ENCODE data around the gene WDR64. TPM values are rescaled to one million over a fixed set of nuclear protein-coding genes. Genes with fewer than 3 reads are reported as not detected.
"Not testable (repeated sequence)": the region's sequence is repeated elsewhere in the genome, so short reads cannot be mapped to it uniquely, and the experiment has no call there.

Gene WDR64
- total RNA-seq, 1 donor from 2014 or later = not detected

- DNase-seq (ENCODE audit: extremely low spot score in 2 of 2) = no peak
- Histone ChIP-seq H3K36me3 (no peaks in the 10 kb centered on the region), H3K27me3 (no peaks in the 10 kb centered on the region), H3K27ac (no peak overlapping the region), H3K4me1 (no peaks in the 10 kb centered on the region), H3K9me3 (no peaks in the 10 kb centered on the region), H3K4me3 (no peak overlapping the region)
- intact Hi-C loops (cut with DNase I) = no loop called here
- TF ChIP-seq POLR2AphosphoS5 (IDR thresholded peaks at IDR 0.05; ENCODE audit: insufficient read depth in 1 of 2, low read depth in 1 of 2) (no peak), POLR2A (IDR thresholded peaks at IDR 0.05) (no peak), CTCF (IDR thresholded peaks at IDR 0.05) (no peak)
Observed at GRCh38 chr1:241802863-241803262, 150.8 kb downstream of the WDR64 start.

DNA sequence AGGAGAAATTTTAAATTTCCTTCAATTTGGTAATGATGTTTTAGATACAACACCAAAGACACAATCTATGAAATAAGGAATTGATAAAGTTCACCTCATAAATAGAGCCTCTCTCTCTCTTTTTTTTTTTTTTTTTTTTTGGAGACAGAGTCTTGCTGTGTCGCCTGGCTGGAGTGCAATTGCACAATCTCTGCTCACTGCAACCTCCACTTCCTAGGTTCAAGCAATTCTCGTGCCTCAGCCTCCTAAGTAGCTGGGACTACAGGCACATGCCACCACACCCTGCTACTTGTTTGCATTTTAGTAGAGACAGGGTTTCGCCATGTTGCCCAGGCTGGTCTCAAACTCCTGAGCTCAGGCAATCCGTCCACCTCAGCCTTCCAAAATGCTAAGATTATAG lies 152.6 kb downstream of the WDR64 start:
- intact Hi-C loops (cut with DNase I); DNase-seq (ENCODE audit: extremely low spot score in 2 of 2); H3K27me3 ChIP-seq; H3K36me3 ChIP-seq; H3K27ac ChIP-seq; H3K4me3 ChIP-seq; H3K4me1 ChIP-seq; H3K9me3 ChIP-seq: not testable (repeated sequence)

DNA sequence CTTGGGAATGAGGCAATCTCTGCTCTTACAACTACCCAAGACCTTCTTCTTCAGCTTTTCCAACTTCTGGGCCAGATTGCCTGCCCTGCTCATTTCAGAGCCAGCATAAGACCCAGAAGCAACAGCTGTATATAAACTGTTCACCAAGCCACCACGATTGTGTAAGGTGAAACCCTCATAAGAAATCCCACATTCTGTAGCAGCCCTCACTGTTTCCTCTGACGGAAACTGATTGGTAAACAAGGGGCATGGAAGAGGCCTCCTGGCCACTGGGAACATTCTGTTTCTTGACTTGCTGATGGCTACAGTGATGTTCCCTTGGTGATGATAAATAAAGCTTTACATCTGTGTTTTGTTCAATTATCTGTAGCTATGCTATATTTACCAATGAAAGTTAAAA lies 156.2 kb downstream of the WDR64 start:
- Histone ChIP-seq H3K27me3 (no peaks in the 10 kb centered on the region), H3K4me3 (no peak overlapping the region), H3K9me3 (no peaks in the 10 kb centered on the region), H3K27ac (no peak overlapping the region), H3K4me1 (no peaks in the 10 kb centered on the region), H3K36me3 (no peaks in the 10 kb centered on the region)
- intact Hi-C loops (cut with DNase I) = no loop called here
- no peak for TF ChIP-seq POLR2A (IDR thresholded peaks at IDR 0.05)
- TF ChIP-seq CTCF (IDR thresholded peaks at IDR 0.05) = no peak
- TF ChIP-seq POLR2AphosphoS5 (IDR thresholded peaks at IDR 0.05; ENCODE audit: insufficient read depth in 1 of 2, low read depth in 1 of 2) = no peak
- no peak for DNase-seq (ENCODE audit: extremely low spot score in 2 of 2)

- TF ChIP-seq POLR2A (IDR thresholded peaks at IDR 0.05) (no peak), CTCF (IDR thresholded peaks at IDR 0.05) (no peak), POLR2AphosphoS5 (IDR thresholded peaks at IDR 0.05; ENCODE audit: insufficient read depth in 1 of 2, low read depth in 1 of 2) (no peak)
- Histone ChIP-seq H3K36me3 (no peaks in the 10 kb centered on the region), H3K27ac (no peak overlapping the region), H3K4me3 (no peak overlapping the region), H3K4me1 (no peaks in the 10 kb centered on the region), H3K27me3 (no peaks in the 10 kb centered on the region), H3K9me3 (no peaks in the 10 kb centered on the region)
- no peak for DNase-seq (ENCODE audit: extremely low spot score in 2 of 2)
- intact Hi-C loops (cut with DNase I) = no loop called here
Observed at GRCh38 chr1:241810769-241811405, 158.8 kb downstream of the WDR64 start.

DNA sequence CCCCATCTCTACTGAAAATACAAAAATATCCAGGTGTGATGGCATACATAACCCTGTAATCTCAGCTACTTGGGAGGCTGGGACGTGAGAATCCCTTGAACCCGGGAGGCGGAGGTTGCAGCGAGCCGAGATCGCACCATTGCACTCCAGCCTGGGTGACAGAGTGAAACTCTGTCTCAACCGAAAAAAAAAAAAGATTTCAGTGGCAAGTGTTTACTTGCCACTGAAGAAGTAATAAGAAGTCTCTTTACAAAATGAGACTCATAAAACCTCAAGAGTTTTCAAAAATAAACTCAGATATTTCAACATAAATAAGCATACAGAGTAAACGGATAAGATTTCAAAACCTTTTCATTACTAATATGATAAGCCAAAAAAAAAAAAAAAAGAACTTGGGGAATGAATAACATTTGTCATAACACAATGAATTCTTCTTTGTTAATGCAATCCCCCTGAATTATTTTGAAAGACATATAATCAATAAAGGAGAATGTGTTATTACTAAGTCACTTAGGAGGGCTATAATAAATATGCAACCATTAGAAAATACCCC lies 161.8 kb downstream of the WDR64 start:
- no peak for DNase-seq (ENCODE audit: extremely low spot score in 2 of 2)
- H3K27ac ChIP-seq = no peak overlapping the region
- intact Hi-C loops (cut with DNase I) = no loop called here

More for the DNA sequence above, 161.8 kb downstream of the WDR64 start:
- Histone ChIP-seq H3K27me3 (no peaks in the 10 kb centered on the region), H3K9me3 (no peaks in the 10 kb centered on the region), H3K4me3 (no peak overlapping the region), H3K36me3 (no peaks in the 10 kb centered on the region), H3K4me1 (no peaks in the 10 kb centered on the region)
- no peak for TF ChIP-seq CTCF (IDR thresholded peaks at IDR 0.05)
- no peak for TF ChIP-seq POLR2A (IDR thresholded peaks at IDR 0.05)
- no peak for TF ChIP-seq POLR2AphosphoS5 (IDR thresholded peaks at IDR 0.05; ENCODE audit: insufficient read depth in 1 of 2, low read depth in 1 of 2)
